Neural crest cell (in vitro differentiated cells): ENCODE results near the gene TTC16. TPM values are rescaled to one million over a fixed set of nuclear protein-coding genes. Genes with fewer than 3 reads are reported as not detected.

Experiments used
- DNase-seq: peaks from one replicate; pipeline ENCODE4 v3.0.0; 2021; ENCODE audit warnings: low read depth, mixed read lengths, low spot score
- H3K27ac Mint-ChIP-seq: one replicate; pipeline ENCODE4 v1.8.0; 2021; ENCODE audit warnings: mild to moderate bottlenecking, mixed read lengths; ENCODE audit not compliant: unreplicated experiment
- H3K27me3 Mint-ChIP-seq: 2 replicates; pipeline ENCODE4 v1.8.0; 2021; ENCODE audit warnings: low read depth, mild to moderate bottlenecking, mixed read lengths
- H3K36me3 Mint-ChIP-seq: 2 replicates; pipeline ENCODE4 v1.8.0; 2021; ENCODE audit warnings: low read depth, mild to moderate bottlenecking, mixed read lengths
- H3K4me1 Mint-ChIP-seq: 2 replicates; pipeline ENCODE4 v1.8.0; 2021; ENCODE audit warnings: mixed read lengths
- H3K4me3 Mint-ChIP-seq: one replicate; pipeline ENCODE4 v1.8.0; 2021; ENCODE audit warnings: mild to moderate bottlenecking, mixed read lengths
- H3K9me3 Mint-ChIP-seq: 2 replicates; pipeline ENCODE4 v1.8.0; 2021; ENCODE audit warnings: mixed read lengths
- CTCF ChIP-seq: fragments of 200-600 bp; sonication (generic); conservative IDR thresholded peaks from 2 replicates; pipeline ENCODE4 v1.5.0; 2021; ENCODE audit warnings: antibody characterized with exemption, mild to moderate bottlenecking
- total RNA-seq: library from RNA; stranded (reverse); gene quantifications from 2 replicates; pipeline ENCODE4 v1.2.1, GENCODE V29; 2021

The TTC16 gene
- total RNA-seq, 1 donor from 2014 or later = not detected

- Mint-ChIP-seq H3K9me3 (peaks cover 2% of the 10 kb centered on the region), H3K4me1 (peaks cover 20% of the 10 kb centered on the region), H3K4me3 (peak overlapping the region; percentile 66), H3K27me3 (peaks cover 2% of the 10 kb centered on the region), H3K27ac (no peak overlapping the region), H3K36me3 (no peaks in the 10 kb centered on the region)
- no peak for DNase-seq
- no peak for TF ChIP-seq CTCF
Measured at GRCh38 chr9:127711226-127711701, 4.6 kb upstream of the TTC16 start.

GRCh38 chr9:127711831-127712274 lies 4.0 kb upstream of the TTC16 start:
- H3K4me1 Mint-ChIP-seq = peaks cover 18% of the 10 kb centered on the region
- H3K4me3 Mint-ChIP-seq = peak overlapping the region; percentile 51
- no peak for TF ChIP-seq CTCF
- peaks cover 2% of the 10 kb centered on the region for H3K9me3 Mint-ChIP-seq
- no peaks in the 10 kb centered on the region for H3K36me3 Mint-ChIP-seq
- peaks cover 2% of the 10 kb centered on the region for H3K27me3 Mint-ChIP-seq
- DNase-seq = no peak
- no peak overlapping the region for H3K27ac Mint-ChIP-seq

- Mint-ChIP-seq H3K9me3 (peaks cover 2% of the 10 kb centered on the region), H3K4me1 (peaks cover 17% of the 10 kb centered on the region), H3K27me3 (peaks cover 2% of the 10 kb centered on the region), H3K36me3 (no peaks in the 10 kb centered on the region), H3K27ac (no peak overlapping the region), H3K4me3 (peak overlapping the region; percentile 51)
- DNase-seq = no peak
- TF ChIP-seq CTCF = no peak
Measured at GRCh38 chr9:127712371-127712770, 3.5 kb upstream of the TTC16 start.

GRCh38 chr9:127712867-127713266 lies 3.0 kb upstream of the TTC16 start:
- no peak for DNase-seq
- H3K27me3 Mint-ChIP-seq = peaks cover 2% of the 10 kb centered on the region
- peaks cover 17% of the 10 kb centered on the region for H3K4me1 Mint-ChIP-seq
- no peak for TF ChIP-seq CTCF
- no peak overlapping the region for H3K27ac Mint-ChIP-seq
- no peak overlapping the region for H3K4me3 Mint-ChIP-seq
- H3K9me3 Mint-ChIP-seq = peaks cover 2% of the 10 kb centered on the region
- H3K36me3 Mint-ChIP-seq = no peaks in the 10 kb centered on the region

GRCh38 chr9:127714020-127714750 lies 1.7 kb upstream of the TTC16 start:
- no peak for DNase-seq
- TF ChIP-seq CTCF = no peak
- Mint-ChIP-seq H3K27ac (peak overlapping the region; percentile 12), H3K27me3 (peaks cover 2% of the 10 kb centered on the region), H3K4me1 (peaks cover 17% of the 10 kb centered on the region), H3K36me3 (no peaks in the 10 kb centered on the region), H3K9me3 (no peaks in the 10 kb centered on the region), H3K4me3 (peak overlapping the region; percentile 80)
